AG04449 (cell line): ENCODE results near the gene D2HGDH.
"Not testable (repeated sequence)": the region's sequence is repeated elsewhere in the genome, so short reads cannot be mapped to it uniquely, and the experiment has no call there.

Source experiments
- CTCF ChIA-PET: fragments of 350-600 bp; formaldehyde crosslinking; extraction: SDS; loops from one replicate; lab custom pipeline; 2021; ENCODE audit warnings: antibody characterized with exemption; lab: Yijun Ruan, JAX
- POLR2A ChIA-PET: fragments of 400-600, 350-600 bp; formaldehyde crosslinking; extraction: SDS; loops from one replicate; lab custom pipeline; 2020; ENCODE audit warnings: antibody characterized with exemption, inconsistent platforms; lab: Yijun Ruan, JAX
- DNase-seq: peaks from one replicate; pipeline ENCODE4 v3.0.0-alpha.2; 2010; ENCODE audit warnings: low read depth, low spot score
- H3K4me3 ChIP-seq: 2 replicates; pipeline ENCODE4 v1.5.1; 2011; ENCODE audit warnings: low read depth, mild to moderate bottlenecking, control low read depth, low read length
- CTCF ChIP-seq: IDR thresholded peaks from one replicate; pipeline ENCODE4 v1.5.1; 2011; ENCODE audit warnings: mild to moderate bottlenecking, moderate library complexity, low read length, control low read depth, inconsistent platforms; ENCODE audit not compliant: insufficient read depth; ENCODE audit errors: missing control alignments

Gene D2HGDH

GRCh38 chr2:241796610-241797138, 62.2 kb downstream of the D2HGDH start:
- no peak overlapping the region for H3K4me3 ChIP-seq
- TF ChIP-seq CTCF, result no peak
- CTCF ChIA-PET, result no interaction called here
- no peak for DNase-seq
- POLR2A ChIA-PET, result no interaction called here

- ChIA-PET POLR2A (no interaction called here), CTCF (no interaction called here)
- TF ChIP-seq CTCF, result no peak
- H3K4me3 ChIP-seq, result no peak overlapping the region
- DNase-seq, result no peak
These were observed 63.1 kb downstream of the D2HGDH start for GRCh38 chr2:241797441-241798080.

GRCh38 chr2:241798081-241798630, 63.7 kb downstream of the D2HGDH start:
- H3K4me3 ChIP-seq, result no peak overlapping the region
- ChIA-PET POLR2A (no interaction called here), CTCF (no interaction called here)
- no peak for DNase-seq
- TF ChIP-seq CTCF, result no peak

GRCh38 chr2:241798631-241799521, 64.4 kb downstream of the D2HGDH start:
- ChIA-PET POLR2A (no interaction called here), CTCF (no interaction called here)
- no peak overlapping the region for H3K4me3 ChIP-seq
- TF ChIP-seq CTCF, result no peak
- no peak for DNase-seq

- H3K4me3 ChIP-seq, result no peak overlapping the region
- ChIA-PET POLR2A (no interaction called here), CTCF (no interaction called here)
- TF ChIP-seq CTCF, result no peak
- DNase-seq, result no peak
These were observed 65.2 kb downstream of the D2HGDH start for GRCh38 chr2:241799522-241800197.

- CTCF ChIA-PET, DNase-seq, POLR2A ChIA-PET, H3K4me3 ChIP-seq: not testable (repeated sequence)
These were observed 65.9 kb downstream of the D2HGDH start for GRCh38 chr2:241800198-241800903.
